HepG2 (cell line): ENCODE measurements around the gene GOT2. TPM values are rescaled to one million over a fixed set of nuclear protein-coding genes. Genes with fewer than 3 reads are reported as not detected.

Source experiments
- AHDC1 ChIP-seq: sonication (generic); formaldehyde crosslinking; IDR thresholded peaks from 2 replicates; pipeline ENCODE4 v1.5.1; 2020; ENCODE audit warnings: mild to moderate bottlenecking, missing genetic modification reagents, borderline replicate concordance
- CREM ChIP-seq, 2 experiments: sonication (generic) in 1 of 2; formaldehyde crosslinking in 1 of 2; IDR thresholded peaks; 2 replicates each; pipeline versions ENCODE4 v1.4.0 to v1.6.1; 2016 to 2020; ENCODE audit warnings: antibody characterized with exemption in 1 of 2, mild to moderate bottlenecking in 1 of 2, missing genetic modification reagents in 1 of 2
- DR1 ChIP-seq: sonication (generic); formaldehyde crosslinking; IDR thresholded peaks from 2 replicates; pipeline ENCODE4 v1.8.0; 2021; ENCODE audit warnings: mild to moderate bottlenecking, missing genetic modification reagents, inconsistent platforms
- EP300 ChIP-seq, 3 experiments: sonication (generic) in 1 of 3; formaldehyde crosslinking in 1 of 3; IDR thresholded peaks; 2 replicates each; pipeline versions ENCODE4 v1.5.1 to v1.6.1; 2011 to 2020; ENCODE audit warnings: low read depth in 2 of 3, low read length in 2 of 3, borderline replicate concordance in 1 of 3, improper control_type of control experiment in 1 of 3, mild to moderate bottlenecking in 1 of 3, missing genetic modification reagents in 1 of 3, moderate library complexity in 1 of 3
- FOXA1 ChIP-seq, 2 experiments: fragments of 450-650 bp in 1 of 2; sonication (generic) in 1 of 2; formaldehyde crosslinking in 1 of 2; IDR thresholded peaks; 2 replicates each; pipeline versions ENCODE4 v1.4.0 to v1.6.1; 2016 to 2020; ENCODE audit warnings: missing genetic modification reagents in 1 of 2
- FOXA3 ChIP-seq: IDR thresholded peaks from 2 replicates; pipeline ENCODE4 v1.6.1; 2016; ENCODE audit warnings: missing genetic modification reagents, missing compliant biosample characterization
- GTF3A ChIP-seq: sonication (generic); formaldehyde crosslinking; conservative IDR thresholded peaks from 2 replicates; pipeline ENCODE4 v1.4.0; 2020; ENCODE audit warnings: mild to moderate bottlenecking, missing genetic modification reagents
- IKZF5 ChIP-seq: IDR thresholded peaks from 2 replicates; pipeline ENCODE4 v1.6.1; 2018; ENCODE audit warnings: missing genetic modification reagents, mild to moderate bottlenecking, missing compliant biosample characterization
- KLF12 ChIP-seq: sonication (generic); formaldehyde crosslinking; IDR thresholded peaks from 2 replicates; pipeline ENCODE4 v1.4.0; 2020; ENCODE audit warnings: missing genetic modification reagents, borderline replicate concordance
- MED1 ChIP-seq: sonication (generic); formaldehyde crosslinking; IDR thresholded peaks from 2 replicates; pipeline ENCODE4 v1.4.0; 2020; ENCODE audit warnings: missing genetic modification reagents
- MXI1 ChIP-seq: IDR thresholded peaks from 3 replicates; pipeline ENCODE4 v1.6.1; 2012; ENCODE audit warnings: low read depth, low read length, inconsistent platforms, borderline replicate concordance
- NR2C2 ChIP-seq: sonication (generic); formaldehyde crosslinking; IDR thresholded peaks from 2 replicates; pipeline ENCODE4 v1.4.0; 2020; ENCODE audit warnings: missing genetic modification reagents, mild to moderate bottlenecking, moderate library complexity, borderline replicate concordance
- RARA ChIP-seq: IDR thresholded peaks from 2 replicates; pipeline ENCODE4 v1.6.1; 2016; ENCODE audit warnings: missing genetic modification reagents, missing compliant biosample characterization
- RBFOX2 ChIP-seq: fragments of 200-400 bp; formaldehyde crosslinking; IDR thresholded peaks from 2 replicates; pipeline ENCODE4 v1.6.1; 2017; ENCODE audit warnings: low read depth, mild to moderate bottlenecking, low read length
- RBM39 ChIP-seq: fragments of 200-400 bp; formaldehyde crosslinking; IDR thresholded peaks from one replicate; pipeline ENCODE4 v1.6.1; 2018; ENCODE audit warnings: antibody characterized with exemption, mild to moderate bottlenecking, low read depth, low read length; ENCODE audit not compliant: poor library complexity, severe bottlenecking
- TIGD3 ChIP-seq: sonication (generic); formaldehyde crosslinking; IDR thresholded peaks from 2 replicates; pipeline ENCODE4 v1.5.1; 2020; ENCODE audit warnings: mild to moderate bottlenecking, missing genetic modification reagents, borderline replicate concordance
- ZIK1 ChIP-seq: sonication (generic); formaldehyde crosslinking; IDR thresholded peaks from 2 replicates; pipeline ENCODE4 v1.5.0; 2020; ENCODE audit warnings: mild to moderate bottlenecking, low read depth, missing genetic modification reagents, borderline replicate concordance
- ZNF160 ChIP-seq: sonication (generic); formaldehyde crosslinking; IDR thresholded peaks from 2 replicates; pipeline ENCODE4 v1.8.0; 2022; ENCODE audit warnings: mild to moderate bottlenecking, inconsistent platforms, missing genetic modification reagents
- ZNF335 ChIP-seq: sonication (generic); formaldehyde crosslinking; IDR thresholded peaks from 2 replicates; pipeline ENCODE4 v1.4.0; 2020; ENCODE audit warnings: missing genetic modification reagents
- ZNF383 ChIP-seq: sonication (generic); formaldehyde crosslinking; IDR thresholded peaks from 2 replicates; pipeline ENCODE4 v1.4.0; 2020; ENCODE audit warnings: missing genetic modification reagents, mild to moderate bottlenecking, borderline replicate concordance
- polyA plus RNA-seq, 8 experiments: library from polyadenylated mRNA; depleted of rRNA in 3 of 8; stranded (reverse) in 7 of 8; unstranded in 1 of 8; fragments of >200 nt; fragmentation: Illumina TruSeq in 4 of 8; extraction: Trizol in 4 of 8; gene quantifications; 2 replicates each; pipeline versions ENCODE4 v1.2.1 to v1.2.3, GENCODE V29; 2011 to 2016; ENCODE audit warnings: low read depth in 4 of 8, missing spikeins in 1 of 8, mixed read lengths in 1 of 8; ENCODE audit not compliant: insufficient read depth in 1 of 8
- total RNA-seq, 5 experiments: library from RNA; depleted of rRNA; stranded (reverse); fragments of >200 nt; fragmentation: Illumina TruSeq; extraction: Trizol; gene quantifications; 2 replicates each; pipeline ENCODE4 v1.2.3, GENCODE V29; 2016; ENCODE audit warnings: low read depth in 1 of 5

Gene GOT2
- total and polyA plus RNA-seq, 2 of the 13 experiments (the other 11 are each of a cell fraction or from before 2014, with no cell fraction given) = 32.6 to 121 TPM

GRCh38 chr16:58773870-58774269, 39.8 kb upstream of the GOT2 start (continued):
- TF ChIP-seq AHDC1 (CRISPR knock-in tag) = peak; percentile 81; the same call in 1 of the 2 replicates
- TF ChIP-seq ZNF335 (CRISPR knock-in tag) = no peak
- no peak for TF ChIP-seq GTF3A
- peak in 1 of 2 experiments; percentile 48; a peak in 2 of 4 replicates for TF ChIP-seq EP300 (IDR thresholded peaks at IDR 0.05; ENCODE audit: low read depth in 2 of 2, low read length in 2 of 2)
- TF ChIP-seq EP300 (CRISPR knock-in tag; IDR thresholded peaks at IDR 0.05; ENCODE audit: borderline replicate concordance) = no peak
- TF ChIP-seq DR1 = no peak
- no peak for TF ChIP-seq ZNF383
- TF ChIP-seq MED1 (CRISPR knock-in tag) = no peak
- peak; percentile 34; the same call in 1 of the 2 replicates for TF ChIP-seq NR2C2 (CRISPR knock-in tag)
- no peak for TF ChIP-seq RBFOX2
- TF ChIP-seq FOXA3 (CRISPR knock-in tag) = peak; percentile 91
- TF ChIP-seq CREM (IDR thresholded peaks at IDR 0.05) = peak; percentile 44; the same call in 1 of the 2 replicates
- TF ChIP-seq CREM (CRISPR knock-in tag; IDR thresholded peaks at IDR 0.05) = no peak
- no peak for TF ChIP-seq TIGD3 (CRISPR knock-in tag)
- no peak for TF ChIP-seq KLF12 (CRISPR knock-in tag)
- TF ChIP-seq ZNF160 (CRISPR knock-in tag) = no peak
- peak; percentile 84 for TF ChIP-seq FOXA1 (IDR thresholded peaks at IDR 0.05)
- TF ChIP-seq FOXA1 (CRISPR knock-in tag; IDR thresholded peaks at IDR 0.05) = peak; percentile 89
- no peak for TF ChIP-seq RBM39
- no peak for TF ChIP-seq IKZF5 (CRISPR knock-in tag)
- TF ChIP-seq MXI1 = no peak
- peak; percentile 84 for TF ChIP-seq RARA (CRISPR knock-in tag)
- no peak for TF ChIP-seq ZIK1 (CRISPR knock-in tag)
